GM19023 (cell line): ENCODE results near the gene STPG4.
"Not testable (repeated sequence)": the region's sequence is repeated elsewhere in the genome, so short reads cannot be mapped to it uniquely, and the experiment has no call there.

ENCODE experiments used
- ATAC-seq: cut with Tn5 transposase; IDR thresholded peaks from one replicate; pipeline ENCODE4 v1.9.1; 2021; ENCODE audit warnings: mild to moderate bottlenecking, moderate library complexity; ENCODE audit not compliant: unreplicated experiment

Gene STPG4

DNA sequence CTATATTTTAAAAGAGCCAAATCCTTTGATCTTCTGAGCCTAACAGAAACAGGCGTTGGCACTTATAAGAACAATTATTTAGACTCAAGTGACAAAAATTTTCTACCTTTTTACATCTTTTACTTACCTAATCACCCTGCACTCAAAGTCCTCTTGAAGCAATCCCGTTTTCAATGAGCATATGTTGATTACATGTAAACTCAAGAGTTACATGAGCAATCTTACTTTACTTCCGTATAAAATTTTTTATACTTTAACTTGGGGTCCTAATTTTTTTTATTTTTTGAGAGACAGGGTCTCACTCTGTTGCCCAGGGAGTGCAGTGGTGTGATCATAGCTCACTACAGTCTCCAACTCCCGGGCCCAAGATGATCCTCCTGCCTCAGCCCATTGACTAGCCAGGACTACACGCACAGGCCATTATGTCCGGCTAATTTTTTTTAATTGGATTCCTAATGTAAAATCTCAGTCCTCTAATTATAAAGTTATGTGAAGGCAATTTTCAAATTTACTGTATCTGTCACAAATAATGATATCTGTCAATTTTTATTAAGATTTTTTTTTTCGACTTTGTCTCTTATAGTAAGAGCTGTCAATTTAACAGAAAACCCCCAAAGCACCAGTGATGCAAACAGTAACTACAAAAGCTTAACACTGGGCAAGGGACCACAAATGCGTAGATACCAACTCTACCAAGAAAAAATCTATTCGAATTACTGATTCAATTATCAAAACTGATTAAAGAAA is 19.1 kb upstream of the STPG4 start:
- ATAC-seq: no peak

DNA sequence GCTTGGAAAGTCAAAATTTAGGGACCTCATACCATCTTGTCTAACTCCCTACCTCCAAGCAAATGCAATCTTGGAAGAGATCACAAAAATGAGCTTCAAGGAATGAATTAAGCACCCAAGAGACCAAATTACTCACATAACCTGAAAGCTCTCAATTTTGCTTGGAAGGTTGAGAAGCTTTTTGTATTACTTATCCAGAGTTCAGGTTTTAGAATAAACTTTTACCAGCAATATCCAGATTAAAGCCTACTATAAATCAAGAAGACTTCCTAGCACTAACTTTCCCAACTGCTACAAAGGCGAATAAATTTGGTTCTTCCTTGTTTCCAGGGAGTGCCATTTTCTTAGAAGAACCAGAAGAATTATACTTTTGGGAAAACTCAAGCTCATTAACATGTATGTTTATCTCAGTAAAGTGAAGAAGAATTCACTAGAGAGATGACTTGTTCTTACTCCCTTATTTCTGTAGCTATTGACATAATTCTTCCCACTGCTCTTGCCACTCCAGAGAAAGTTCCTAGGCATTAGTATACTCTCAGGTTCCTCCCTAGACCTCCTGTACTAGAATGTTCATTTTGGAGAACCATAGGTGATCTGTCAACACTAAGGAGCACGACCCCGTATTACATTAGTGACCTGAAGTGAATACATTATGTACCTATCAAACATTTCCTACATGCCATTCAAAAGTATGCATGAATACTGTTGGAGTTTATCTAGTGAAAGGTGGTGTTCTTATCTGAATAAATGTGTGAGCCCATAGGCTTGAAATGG is 18.0 kb upstream of the STPG4 start:
- ATAC-seq: no peak

DNA sequence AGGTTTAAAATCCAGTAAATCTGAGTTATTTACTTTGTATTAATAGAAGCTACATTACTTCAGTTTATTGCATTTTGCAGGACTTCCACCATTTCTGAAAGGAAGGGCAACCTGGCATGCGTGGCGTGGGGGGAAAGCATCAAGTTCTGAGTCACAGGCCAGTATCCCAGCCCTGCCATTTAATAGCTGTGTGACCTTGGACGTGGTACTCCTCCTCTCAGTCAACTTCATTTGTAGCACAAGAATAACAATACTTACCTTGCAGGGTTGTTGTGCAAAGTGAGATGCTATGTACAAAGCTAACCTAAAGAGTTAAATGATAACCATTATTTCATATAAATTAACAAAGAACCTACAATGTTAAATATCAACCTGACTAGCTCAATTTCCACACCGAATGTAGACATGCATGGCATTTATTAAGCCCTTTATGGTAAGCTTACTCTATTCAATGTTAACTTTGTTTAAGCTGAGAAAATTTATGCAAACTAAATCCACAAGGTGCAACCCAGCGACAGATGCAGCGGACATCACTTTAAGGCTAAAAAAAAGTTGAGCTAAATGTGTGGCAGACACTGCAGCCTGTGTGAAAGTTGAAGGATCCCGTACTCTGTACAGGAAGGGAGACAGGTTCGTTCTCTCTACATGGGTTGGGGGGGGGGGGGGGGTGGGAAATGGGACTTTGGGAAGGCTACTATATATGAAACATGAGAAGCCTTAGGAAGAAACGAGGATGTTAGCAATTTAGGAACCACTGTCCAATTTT is 17.2 kb upstream of the STPG4 start:
- ATAC-seq: no peak

DNA sequence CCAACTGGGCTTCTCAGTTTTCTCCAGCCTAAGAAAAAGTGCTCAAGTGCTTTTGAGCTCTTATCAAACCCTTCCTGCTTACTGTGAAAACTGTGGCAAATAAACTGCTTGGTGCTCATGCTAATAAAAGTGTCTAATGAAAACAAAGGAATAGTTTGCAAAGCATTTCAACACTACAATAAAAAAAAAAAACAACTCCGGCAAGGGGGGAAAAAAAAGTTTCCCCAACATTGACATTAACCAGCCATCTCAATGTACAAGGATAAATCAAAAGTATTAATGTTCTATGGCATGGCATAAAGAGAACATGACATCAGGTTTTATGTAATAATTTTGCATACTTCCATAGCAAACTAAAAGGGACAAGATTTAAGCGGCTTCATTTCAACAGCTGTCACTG is 14.7 kb upstream of the STPG4 start:
- no peak for ATAC-seq

DNA sequence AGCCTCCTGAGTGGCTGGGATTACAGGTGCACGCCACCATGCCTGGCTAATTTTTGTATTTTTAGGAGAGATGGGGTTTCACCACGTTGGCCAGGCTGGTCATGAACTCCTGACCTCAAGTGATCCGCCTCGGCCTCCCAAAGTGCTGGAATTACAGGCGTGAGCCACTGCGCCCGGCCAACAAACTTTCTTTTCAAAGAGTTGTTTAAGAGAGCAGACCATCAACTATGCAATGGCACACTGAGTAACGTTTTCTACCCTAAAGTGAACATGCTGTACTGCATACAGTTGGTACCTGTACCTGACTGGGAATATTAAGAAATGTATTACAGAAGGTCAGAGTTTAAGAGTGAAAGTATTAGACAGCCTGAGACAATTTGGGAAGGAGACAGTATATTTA is 13.8 kb upstream of the STPG4 start:
- not testable (repeated sequence) for ATAC-seq

DNA sequence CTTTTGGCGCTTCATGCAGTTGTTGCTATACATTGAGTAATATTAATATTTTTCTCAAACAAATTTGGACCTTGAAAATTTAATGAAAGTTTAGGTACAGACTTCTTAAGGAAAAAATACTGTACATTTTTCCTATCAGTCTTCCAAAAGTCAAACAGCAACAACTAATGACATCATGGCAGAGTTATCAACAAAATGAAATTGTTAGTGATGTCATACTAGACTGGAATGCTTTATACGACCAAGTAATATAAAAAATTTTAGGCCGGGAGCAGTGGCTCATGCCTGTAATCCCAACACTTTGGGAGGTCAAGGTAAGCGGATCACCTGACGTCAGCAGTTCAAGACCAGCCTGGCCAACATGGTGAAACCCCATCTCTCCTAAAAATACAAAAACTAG is 12.0 kb upstream of the STPG4 start:
- no peak for ATAC-seq

DNA sequence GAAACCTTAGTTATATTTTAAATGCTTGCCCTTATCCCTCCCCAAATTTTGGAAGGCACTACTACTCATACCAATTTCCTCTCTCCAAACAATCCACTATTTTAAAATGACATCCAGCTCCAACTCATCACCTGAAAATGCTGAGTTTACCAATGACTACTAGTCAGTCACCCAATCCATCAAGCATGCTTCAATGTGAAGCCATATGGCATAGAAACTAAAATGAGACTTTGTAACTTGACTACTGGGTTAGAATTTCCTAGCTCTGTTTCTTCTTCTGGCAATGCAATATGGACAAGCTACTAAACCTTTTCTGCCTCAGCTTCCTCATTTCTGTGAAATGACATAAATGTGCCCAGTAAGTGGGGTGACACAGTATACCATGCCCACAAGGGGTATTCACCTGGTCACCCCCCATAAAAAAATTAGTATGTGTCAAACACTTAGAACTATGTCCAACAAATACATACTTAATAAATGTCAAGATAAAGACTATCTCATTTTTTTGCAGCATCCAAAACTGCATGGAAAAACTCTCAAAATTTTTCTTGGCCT is 10.0 kb upstream of the STPG4 start:
- ATAC-seq: no peak

DNA sequence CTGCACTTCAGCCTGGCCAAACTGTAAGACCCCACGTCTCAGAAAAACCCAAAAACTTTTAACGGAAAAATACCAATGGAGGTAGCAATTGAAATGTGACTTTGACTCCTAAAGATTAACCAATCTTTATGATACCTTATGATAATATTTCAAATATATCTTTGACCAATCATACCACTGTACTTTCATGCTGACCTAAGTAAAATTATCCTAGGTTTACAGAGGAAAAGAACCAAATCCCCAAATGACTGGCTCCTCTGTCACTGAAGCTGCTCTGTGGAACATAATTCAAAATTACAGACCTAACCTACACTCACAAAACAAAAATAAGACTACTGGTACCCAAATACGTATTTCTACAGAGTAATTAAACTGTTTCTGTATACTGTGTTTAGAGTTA is 7.7 kb upstream of the STPG4 start:
- no peak for ATAC-seq

DNA sequence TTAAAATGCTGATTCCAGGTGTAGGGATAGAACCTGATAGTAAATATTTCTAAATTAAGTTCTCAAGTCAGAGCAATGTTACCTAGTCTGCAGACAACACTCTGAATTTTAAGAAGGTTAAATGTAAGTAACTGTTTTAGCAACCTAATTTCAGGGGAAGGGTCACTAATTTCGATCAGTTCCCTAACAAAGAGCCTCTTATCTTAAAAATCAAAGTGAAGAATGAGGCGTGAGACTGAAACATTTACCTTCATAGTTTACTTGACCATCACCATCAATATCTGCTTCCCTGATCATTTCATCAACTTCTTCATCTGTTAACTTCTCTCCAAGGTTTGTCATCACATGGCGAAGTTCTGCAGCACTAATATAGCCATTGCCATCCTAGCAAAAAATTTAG is 6.4 kb upstream of the STPG4 start:
- no peak for ATAC-seq

DNA sequence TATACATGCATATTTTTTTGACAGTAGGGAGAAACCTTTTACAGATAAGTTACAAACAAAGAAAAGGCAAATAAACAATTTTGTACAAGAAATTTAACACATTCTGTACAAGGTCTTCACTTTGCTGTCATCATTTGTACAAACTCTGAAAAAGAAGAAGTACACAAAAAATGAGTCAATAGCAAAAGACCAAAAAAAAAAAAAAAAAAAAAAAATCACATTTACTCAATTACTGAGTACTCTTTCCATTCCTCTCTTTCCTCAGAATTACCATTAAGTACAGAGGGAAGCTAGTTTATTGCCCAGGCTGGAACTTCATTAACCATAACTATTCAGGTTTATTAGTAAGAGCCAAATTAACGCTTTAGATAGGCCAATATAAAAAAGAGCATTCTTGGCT is 5.6 kb upstream of the STPG4 start:
- no peak for ATAC-seq

DNA sequence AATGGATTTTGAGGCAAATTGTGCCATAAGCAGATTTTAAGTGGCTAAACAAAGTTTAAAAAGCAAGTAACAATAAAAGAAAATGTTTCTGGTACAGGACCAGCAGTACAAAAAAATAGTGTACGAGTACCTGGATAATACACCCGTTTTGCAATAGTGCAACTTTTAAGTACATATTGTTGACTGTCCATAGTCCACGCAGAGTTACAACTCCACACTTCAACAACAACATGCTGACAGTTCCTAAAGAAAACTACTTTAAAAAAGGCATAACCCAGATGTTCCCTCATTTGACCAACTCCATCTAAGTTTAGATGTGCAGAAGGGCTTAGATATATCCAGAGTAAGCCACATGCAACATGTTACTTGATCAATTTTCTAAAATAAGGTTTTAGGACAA is 5.1 kb upstream of the STPG4 start:
- ATAC-seq: no peak

DNA sequence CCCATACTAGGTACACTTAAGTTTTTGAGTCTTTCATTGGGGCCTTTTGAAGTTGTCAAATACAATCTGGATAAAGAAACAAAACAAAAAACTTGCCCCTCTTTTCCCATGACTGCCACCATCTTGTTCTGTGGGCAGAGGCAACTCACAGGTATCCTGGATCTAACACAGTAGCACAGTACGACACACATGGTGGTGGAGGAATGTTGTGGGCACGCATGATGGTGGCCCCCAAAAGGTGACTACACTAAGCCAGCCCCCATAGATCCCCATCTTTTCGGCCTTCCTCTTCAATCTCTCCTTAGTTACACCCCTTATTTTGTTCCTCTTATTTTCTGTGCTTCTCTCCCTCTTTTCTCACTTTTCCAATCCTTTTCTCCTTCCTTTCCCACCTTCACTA is 4.5 kb upstream of the STPG4 start:
- ATAC-seq: no peak

DNA sequence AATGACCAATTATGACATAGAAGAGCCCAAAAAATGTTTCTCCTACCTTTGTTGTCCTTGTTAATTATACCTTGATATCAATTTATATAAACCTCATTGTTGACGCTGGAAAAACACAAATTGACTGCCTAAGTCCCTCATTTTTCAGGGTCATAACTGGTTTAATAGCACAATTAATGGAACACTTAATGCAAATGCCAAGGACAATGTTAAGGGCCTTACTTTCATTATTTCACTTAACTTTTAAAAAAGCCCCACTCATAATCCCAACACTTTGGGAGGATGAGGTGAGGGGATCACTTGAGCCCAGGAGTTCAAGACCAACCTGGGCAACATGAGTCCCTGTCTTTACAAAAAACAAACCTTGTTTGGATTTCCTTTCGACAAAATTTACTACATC is 3.5 kb upstream of the STPG4 start:
- ATAC-seq: no peak

DNA sequence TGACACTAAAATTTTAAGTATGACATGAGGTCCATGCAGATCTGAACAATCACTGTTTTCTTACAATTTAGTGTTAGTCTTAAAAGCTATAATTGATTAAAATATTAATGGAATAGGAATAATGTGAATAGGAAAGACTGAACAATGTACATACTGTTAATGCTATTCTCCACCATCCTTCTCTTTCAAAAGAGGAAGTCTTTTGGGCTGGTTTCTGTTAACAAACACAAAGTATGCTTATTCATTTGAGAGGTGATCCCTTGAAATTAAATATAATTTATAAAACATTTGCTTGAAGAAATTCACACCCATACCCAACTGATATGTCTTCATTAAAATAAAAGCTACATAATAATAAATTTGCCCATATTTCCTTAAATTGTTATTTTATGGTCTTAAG is 2.3 kb downstream of the STPG4 start:
- ATAC-seq: no peak

DNA sequence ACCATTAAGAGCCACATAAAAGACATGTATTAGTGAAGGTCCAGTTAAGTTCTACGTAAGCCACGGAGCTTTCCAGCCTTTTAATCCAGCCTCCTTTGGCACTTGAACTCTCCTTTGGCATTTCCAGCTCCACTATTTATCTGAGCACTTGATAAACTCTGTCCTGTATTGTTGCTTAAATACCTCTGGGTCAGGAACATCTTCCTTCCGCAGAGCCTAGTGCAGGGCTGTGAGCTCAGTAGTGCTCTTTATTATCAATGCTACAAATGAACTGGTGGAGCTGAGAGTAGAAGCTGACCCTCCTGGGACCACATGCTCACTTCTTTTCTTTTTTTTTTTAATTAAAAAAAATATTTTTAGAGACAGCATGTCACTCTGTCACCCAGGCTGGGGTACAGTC is 4.9 kb downstream of the STPG4 start:
- ATAC-seq: no peak

DNA sequence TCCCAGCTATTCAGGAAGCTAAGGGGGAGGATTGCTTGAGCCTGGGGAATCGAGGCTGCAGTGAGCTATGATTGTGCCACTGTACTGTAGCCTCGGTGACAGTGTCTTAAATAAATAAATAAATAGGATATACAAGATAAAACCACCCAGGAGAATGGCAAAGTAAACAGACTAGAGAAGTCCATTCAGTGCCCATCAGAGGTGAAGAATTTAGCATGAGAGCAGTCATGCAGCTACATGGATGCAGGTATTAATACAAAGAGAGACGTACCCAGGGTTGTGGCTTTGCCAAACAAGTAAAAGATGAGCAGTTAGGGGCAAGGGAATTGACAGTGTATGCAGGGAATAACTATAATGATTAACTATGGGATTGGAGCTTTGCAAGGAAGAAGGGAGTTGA is 8.1 kb downstream of the STPG4 start:
- ATAC-seq: no peak

DNA sequence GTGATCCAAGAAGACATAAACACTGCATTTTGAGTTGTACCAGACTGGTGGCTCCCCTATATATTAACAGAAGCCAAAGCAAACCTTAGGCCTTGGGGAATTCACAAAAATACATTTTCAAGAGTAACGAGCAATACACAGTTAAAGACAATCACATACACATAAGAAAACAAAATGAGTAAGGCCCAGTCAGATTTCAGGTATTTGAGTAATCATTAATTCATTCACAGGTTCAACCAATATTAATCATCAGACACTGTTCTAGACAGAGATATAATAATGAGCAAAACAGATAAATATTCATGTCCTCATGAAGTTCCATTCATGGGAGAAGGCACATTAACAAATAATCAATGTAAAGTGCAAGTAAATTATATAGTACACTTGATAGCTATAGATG is 9.6 kb downstream of the STPG4 start:
- no peak for ATAC-seq

DNA sequence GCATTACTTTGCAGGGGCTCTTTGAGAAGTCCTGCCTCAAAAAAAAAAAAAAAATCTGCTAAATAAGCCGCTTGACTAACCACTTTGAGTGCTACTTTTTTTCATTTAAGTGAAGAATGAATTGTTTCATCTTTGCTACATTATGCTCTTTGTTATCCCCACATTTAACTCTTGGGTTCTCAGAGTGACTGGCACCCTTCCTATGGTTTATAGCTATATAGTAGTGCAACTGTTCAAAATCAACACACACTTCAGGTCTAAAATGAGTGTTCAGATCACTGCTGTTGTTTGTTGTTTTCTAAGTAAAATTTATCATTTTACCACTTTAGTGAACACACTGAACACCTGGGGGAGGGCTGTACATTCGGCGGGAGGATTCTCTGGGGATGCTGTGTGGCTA is 13.6 kb downstream of the STPG4 start:
- ATAC-seq: no peak

DNA sequence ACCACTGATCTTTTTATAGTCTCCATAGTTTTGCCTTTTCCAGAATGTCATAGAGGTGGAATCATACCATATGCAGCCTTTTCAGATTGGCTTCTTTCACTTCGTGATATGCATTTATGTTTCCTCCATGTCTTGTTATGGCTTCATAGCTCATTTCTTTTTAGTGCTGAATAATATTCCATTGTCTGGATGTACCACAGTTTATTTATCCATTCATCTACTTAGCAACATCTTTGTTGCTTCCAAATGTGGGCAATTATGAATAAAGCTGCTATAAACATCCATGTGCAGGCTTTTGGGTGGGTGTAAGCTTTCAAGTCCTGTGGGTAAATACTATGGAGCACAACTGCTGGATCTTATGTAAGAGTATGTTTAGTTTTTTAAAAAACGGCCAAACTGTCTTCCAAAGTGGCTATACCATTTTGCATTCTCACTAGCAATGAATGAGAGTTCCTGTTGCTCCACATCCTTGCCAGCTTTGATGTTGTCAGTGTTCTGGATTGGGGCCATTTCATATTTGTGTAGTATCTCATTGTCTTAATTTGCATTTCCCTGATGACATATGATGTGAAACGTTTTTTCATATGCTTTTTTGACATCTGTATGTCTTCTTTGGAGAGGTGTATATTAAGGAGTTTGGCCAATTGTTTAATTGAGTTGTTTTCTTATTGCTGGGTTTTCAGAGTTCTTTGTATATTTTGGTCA is 20.6 kb downstream of the STPG4 start:
- ATAC-seq: no peak

DNA sequence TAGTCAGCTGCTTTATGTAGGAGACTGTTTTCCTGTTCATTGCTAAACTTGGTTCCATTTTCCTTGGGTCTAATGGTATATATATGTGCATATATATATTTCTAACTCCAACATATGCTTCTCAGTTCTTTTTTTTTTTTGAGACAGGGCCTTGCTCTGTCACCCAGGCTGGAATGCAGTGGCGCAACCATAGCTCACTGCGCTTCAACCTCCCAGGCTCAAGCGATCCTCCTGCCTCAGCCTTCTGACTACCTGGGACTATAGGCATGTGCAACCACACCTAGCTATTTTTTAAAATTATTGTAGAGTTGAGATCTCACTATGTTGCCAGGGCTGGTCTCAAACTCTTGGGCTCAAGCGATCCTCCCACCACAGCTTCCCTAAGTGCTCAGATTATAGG is 22.1 kb downstream of the STPG4 start:
- ATAC-seq: no peak

DNA sequence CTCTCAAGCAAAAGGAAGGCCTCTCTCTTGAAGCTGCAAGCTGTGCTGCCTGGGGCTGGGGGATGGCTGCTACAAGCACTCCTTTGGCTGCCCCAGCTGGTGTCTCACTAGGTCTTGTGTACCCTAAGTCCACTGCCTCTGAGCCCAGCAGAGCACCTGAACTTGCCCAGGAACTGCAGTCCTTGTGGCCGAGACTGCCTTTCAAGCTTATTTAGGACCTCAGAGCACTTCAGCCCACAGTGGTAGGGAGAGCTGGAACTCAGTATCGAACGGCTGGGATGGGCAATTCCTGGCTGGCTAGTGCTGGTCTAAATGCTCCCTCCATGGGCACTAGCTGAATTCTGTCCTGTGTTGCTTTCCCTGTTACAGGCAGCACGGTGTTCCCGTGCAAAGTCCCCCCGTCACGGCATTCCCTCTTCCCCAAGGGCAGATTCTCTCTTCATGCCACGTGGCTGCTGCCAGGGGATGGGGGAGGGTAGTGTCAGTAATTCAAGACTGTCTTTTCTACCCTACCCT is 25.9 kb downstream of the STPG4 start:
- ATAC-seq: no peak
